OCI-LY1 (cell line): ENCODE results near the gene NCKAP1.

Experiments
- H2AFZ ChIP-seq: fragments of 200-600 bp; sonication (generic), shearing (Covaris generic); 2 replicates; pipeline ENCODE4 v1.6.0; 2014; ENCODE audit warnings: antibody characterized with exemption, mild to moderate bottlenecking, low read length
- H3F3A ChIP-seq: fragments of 200-600 bp; sonication (generic), shearing (Covaris generic); 2 replicates; pipeline ENCODE4 v1.6.0; 2014; ENCODE audit warnings: mild to moderate bottlenecking, antibody characterized with exemption, low read length, moderate library complexity; ENCODE audit not compliant: insufficient read depth
- H3K27ac ChIP-seq: fragments of 200-600 bp; sonication (generic); 2 replicates; pipeline ENCODE4 v1.5.1; 2014; ENCODE audit warnings: low read length, mixed run types, mild to moderate bottlenecking, low read depth; ENCODE audit not compliant: poor library complexity, severe bottlenecking
- H3K27me3 ChIP-seq: fragments of 200-600 bp; sonication (generic); 2 replicates; pipeline ENCODE4 v1.6.0; 2014; ENCODE audit warnings: antibody characterized with exemption, mild to moderate bottlenecking, low read length, moderate library complexity; ENCODE audit not compliant: insufficient read depth
- H3K36me3 ChIP-seq: fragments of 200-600 bp; sonication (generic); 2 replicates; pipeline ENCODE4 v1.6.1; 2014; ENCODE audit warnings: mild to moderate bottlenecking, antibody characterized with exemption, low read length, moderate library complexity, mixed read lengths; ENCODE audit not compliant: insufficient read depth
- H3K4me1 ChIP-seq: fragments of 200-600 bp; sonication (generic); 2 replicates; pipeline ENCODE4 v1.5.1; 2014; ENCODE audit warnings: mild to moderate bottlenecking, low read length, moderate library complexity; ENCODE audit not compliant: insufficient read depth, severe bottlenecking
- H3K4me2 ChIP-seq: fragments of 200-600 bp; sonication (generic), shearing (Covaris generic); 2 replicates; pipeline ENCODE4 v1.6.1; 2014; ENCODE audit warnings: low read length
- H3K4me3 ChIP-seq: fragments of 200-600 bp; sonication (generic); 2 replicates; pipeline ENCODE4 v1.5.1; 2014; ENCODE audit warnings: low read length, low read depth, mild to moderate bottlenecking, mixed read lengths; ENCODE audit not compliant: poor library complexity, severe bottlenecking
- H3K79me2 ChIP-seq: fragments of 200-600 bp; shearing (Covaris generic); 2 replicates; pipeline ENCODE4 v1.6.1; 2016; ENCODE audit warnings: mixed run types, low read length, mixed read lengths; ENCODE audit not compliant: insufficient read depth
- H3K9ac ChIP-seq: fragments of 200-600 bp; sonication (generic), shearing (Covaris generic); 2 replicates; pipeline ENCODE4 v1.6.1; 2014; ENCODE audit warnings: mild to moderate bottlenecking, low read length, mixed read lengths
- H3K9me2 ChIP-seq: fragments of 200-600 bp; sonication (generic), shearing (Covaris generic); 2 replicates; pipeline ENCODE4 v1.6.1; 2014; ENCODE audit warnings: low read depth, mild to moderate bottlenecking, low read length, mixed read lengths
- H3K9me3 ChIP-seq: fragments of 200-600 bp; shearing (Covaris generic); 2 replicates; pipeline ENCODE4 v1.6.1; 2014; ENCODE audit warnings: low read length, mixed read lengths
- H4K20me1 ChIP-seq: fragments of 200-600 bp; sonication (generic), shearing (Covaris generic); 2 replicates; pipeline ENCODE4 v1.6.0; 2016; ENCODE audit warnings: mild to moderate bottlenecking, low read length; ENCODE audit not compliant: insufficient read depth
- EZH2 ChIP-seq: fragments of 200-600 bp; sonication (generic), shearing (Covaris generic); IDR thresholded peaks from 2 replicates; pipeline ENCODE4 v1.8.0; 2017; ENCODE audit warnings: borderline replicate concordance, mixed run types, mild to moderate bottlenecking, antibody characterized with exemption, low read length, moderate library complexity, mixed read lengths
- TF ChIP-seq, protein P1 (sequence below): fragments of 200-600 bp; sonication (generic), shearing (Covaris generic); IDR thresholded peaks from 2 replicates; pipeline ENCODE4 v1.5.1; 2017; ENCODE audit warnings: mild to moderate bottlenecking, antibody characterized with exemption, low read length, moderate library complexity, mixed read lengths

Gene NCKAP1

GRCh38 chr2:182910965-182911364 lies 127.3 kb downstream of the NCKAP1 start:
- no peaks in the 10 kb centered on the region for H4K20me1 ChIP-seq
- no peak overlapping the region for H2AFZ ChIP-seq
- TF ChIP-seq, protein P1, sequence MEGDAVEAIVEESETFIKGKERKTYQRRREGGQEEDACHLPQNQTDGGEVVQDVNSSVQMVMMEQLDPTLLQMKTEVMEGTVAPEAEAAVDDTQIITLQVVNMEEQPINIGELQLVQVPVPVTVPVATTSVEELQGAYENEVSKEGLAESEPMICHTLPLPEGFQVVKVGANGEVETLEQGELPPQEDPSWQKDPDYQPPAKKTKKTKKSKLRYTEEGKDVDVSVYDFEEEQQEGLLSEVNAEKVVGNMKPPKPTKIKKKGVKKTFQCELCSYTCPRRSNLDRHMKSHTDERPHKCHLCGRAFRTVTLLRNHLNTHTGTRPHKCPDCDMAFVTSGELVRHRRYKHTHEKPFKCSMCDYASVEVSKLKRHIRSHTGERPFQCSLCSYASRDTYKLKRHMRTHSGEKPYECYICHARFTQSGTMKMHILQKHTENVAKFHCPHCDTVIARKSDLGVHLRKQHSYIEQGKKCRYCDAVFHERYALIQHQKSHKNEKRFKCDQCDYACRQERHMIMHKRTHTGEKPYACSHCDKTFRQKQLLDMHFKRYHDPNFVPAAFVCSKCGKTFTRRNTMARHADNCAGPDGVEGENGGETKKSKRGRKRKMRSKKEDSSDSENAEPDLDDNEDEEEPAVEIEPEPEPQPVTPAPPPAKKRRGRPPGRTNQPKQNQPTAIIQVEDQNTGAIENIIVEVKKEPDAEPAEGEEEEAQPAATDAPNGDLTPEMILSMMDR = no peak
- no peak for TF ChIP-seq EZH2
- H3K9ac ChIP-seq = no peak overlapping the region
- H3K4me3 ChIP-seq = no peak overlapping the region
- no peak overlapping the region for H3K27ac ChIP-seq
- H3F3A ChIP-seq = no peaks in the 10 kb centered on the region
- H3K4me2 ChIP-seq = no peak overlapping the region
- no peaks in the 10 kb centered on the region for H3K27me3 ChIP-seq
- H3K79me2 ChIP-seq = no peaks in the 10 kb centered on the region
- no peaks in the 10 kb centered on the region for H3K9me2 ChIP-seq
- H3K36me3 ChIP-seq = no peaks in the 10 kb centered on the region
- no peaks in the 10 kb centered on the region for H3K9me3 ChIP-seq
- no peaks in the 10 kb centered on the region for H3K4me1 ChIP-seq

GRCh38 chr2:182907081-182907830 lies 131.0 kb downstream of the NCKAP1 start:
- Histone ChIP-seq H2AFZ (no peak overlapping the region), H3K4me2 (no peak overlapping the region), H3K79me2 (no peaks in the 10 kb centered on the region), H3K4me1 (no peaks in the 10 kb centered on the region), H3K27me3 (no peaks in the 10 kb centered on the region), H3K27ac (no peak overlapping the region), H3K9ac (no peak overlapping the region), H3K9me2 (no peaks in the 10 kb centered on the region), H3K9me3 (no peaks in the 10 kb centered on the region), H3K4me3 (no peak overlapping the region), H3K36me3 (no peaks in the 10 kb centered on the region), H4K20me1 (no peaks in the 10 kb centered on the region), H3F3A (no peaks in the 10 kb centered on the region)
- TF ChIP-seq, protein P1 = no peak
- no peak for TF ChIP-seq EZH2

GRCh38 chr2:182906454-182906853 lies 131.8 kb downstream of the NCKAP1 start:
- no peak overlapping the region for H3K27ac ChIP-seq
- H3K36me3 ChIP-seq = no peaks in the 10 kb centered on the region
- no peak overlapping the region for H2AFZ ChIP-seq
- H3K4me1 ChIP-seq = no peaks in the 10 kb centered on the region
- H3K9ac ChIP-seq = no peak overlapping the region
- H3K9me3 ChIP-seq = no peaks in the 10 kb centered on the region
- H3K27me3 ChIP-seq = no peaks in the 10 kb centered on the region
- H3F3A ChIP-seq = no peaks in the 10 kb centered on the region
- H3K79me2 ChIP-seq = no peaks in the 10 kb centered on the region
- no peaks in the 10 kb centered on the region for H4K20me1 ChIP-seq
- H3K4me2 ChIP-seq = no peak overlapping the region
- TF ChIP-seq, protein P1 = no peak
- TF ChIP-seq EZH2 = no peak
- no peaks in the 10 kb centered on the region for H3K9me2 ChIP-seq
- H3K4me3 ChIP-seq = no peak overlapping the region
